GM12878 (cell line): ENCODE results near the gene OR1L4. TPM values are rescaled to one million over a fixed set of nuclear protein-coding genes. Genes with fewer than 3 reads are reported as not detected.

Experiments
- ATAC-seq: fragments of 200-7000 bp; cut with Tn5 transposase; 3 replicates; pipeline ENCODE4 v1.9.1; 2020; ENCODE audit warnings: mild to moderate bottlenecking, moderate library complexity
- BruUV-seq: library from RNA; stranded (reverse); fragments of 400-500 nt; replicated peaks from 2 replicates; lab custom pipeline; 2021; lab: Mats Ljungman, UMichigan
- CTCF ChIA-PET: fragments of 300-600 bp; sonication (Branson Sonifier 250); formaldehyde crosslinking; extraction: SDS; loops from one replicate; lab custom pipeline; 2021; ENCODE audit warnings: inconsistent platforms; lab: Yijun Ruan, JAX
- POLR2A ChIA-PET: fragments of 350-600 bp; formaldehyde crosslinking; extraction: SDS; loops from one replicate; lab custom pipeline; 2021; ENCODE audit warnings: inconsistent platforms; lab: Charles Lee
- RAD21 ChIA-PET: fragments of 300-600 bp; sonication (Branson Sonifier 250); formaldehyde crosslinking; loops from one replicate; lab custom pipeline; 2023; ENCODE audit warnings: antibody characterized with exemption; ENCODE audit not compliant: unreplicated experiment; lab: Charles Lee
- SMC1A ChIA-PET: fragments of 300-600 bp; sonication (Branson Sonifier 250); formaldehyde crosslinking; loops from one replicate; lab custom pipeline; 2023; ENCODE audit not compliant: unreplicated experiment, uncharacterized antibody; lab: Charles Lee
- DNase-seq: peaks from one replicate; pipeline ENCODE4 v3.0.0-alpha.2; 2011; ENCODE audit warnings: low read depth, low spot score
- FAIRE-seq: peaks from 3 replicates; lab custom pipeline; 2011; peaks lifted over from hg19 to GRCh38; lab: Jason Lieb, UNC
- H2AFZ ChIP-seq: 2 replicates; pipeline ENCODE4 v1.6.0; 2011; ENCODE audit warnings: low read depth, low read length, control low read depth; ENCODE audit not compliant: control insufficient read depth
- H3K27ac ChIP-seq: 2 replicates; pipeline ENCODE4 v1.5.1; 2011; ENCODE audit warnings: control low read depth; ENCODE audit not compliant: control insufficient read depth, insufficient read depth
- H3K27me3 ChIP-seq, 2 experiments: replicated peaks in 1 of 2; 2 replicates each; pipeline versions ENCODE4 v1.6.0 to v1.6.1; 2011; ENCODE audit warnings: low read length in 1 of 2; ENCODE audit not compliant: control insufficient read depth in 2 of 2, insufficient read depth in 2 of 2
- H3K36me3 ChIP-seq, 2 experiments: 2 replicates each; pipeline ENCODE4 v1.5.1; 2011; ENCODE audit warnings: low read length in 1 of 2; ENCODE audit not compliant: control insufficient read depth in 2 of 2, insufficient read depth in 2 of 2
- H3K4me1 ChIP-seq: 2 replicates; pipeline ENCODE4 v1.6.1; 2011; ENCODE audit warnings: mild to moderate bottlenecking, low read length, moderate library complexity, mixed read lengths; ENCODE audit not compliant: control insufficient read depth, insufficient read depth
- H3K4me2 ChIP-seq: 2 replicates; pipeline ENCODE4 v1.6.0; 2011; ENCODE audit warnings: control low read depth; ENCODE audit not compliant: control insufficient read depth, insufficient read depth
- H3K4me3 ChIP-seq: fragments of 200-600 bp; sonication (generic); 2 replicates; pipeline ENCODE4 v1.5.1; 2016
- H3K79me2 ChIP-seq: 2 replicates; pipeline ENCODE4 v1.6.0; 2011; ENCODE audit warnings: low read length; ENCODE audit not compliant: control insufficient read depth, insufficient read depth
- H3K9ac ChIP-seq: 2 replicates; pipeline ENCODE4 v1.8.0; 2011; ENCODE audit warnings: low read length, control low read depth, mixed read lengths; ENCODE audit not compliant: control insufficient read depth, insufficient read depth
- H3K9me3 ChIP-seq: replicated peaks from 3 replicates; pipeline ENCODE4 v1.5.1; 2011; ENCODE audit warnings: mild to moderate bottlenecking, low read length; ENCODE audit not compliant: control insufficient read depth, insufficient read depth
- H4K20me1 ChIP-seq: 2 replicates; pipeline ENCODE4 v1.6.0; 2011; ENCODE audit not compliant: control insufficient read depth, insufficient read depth
- BACH1 ChIP-seq: fragments of 450-650 bp; IDR thresholded peaks from 2 replicates; pipeline ENCODE4 v1.6.1; 2017; ENCODE audit warnings: mild to moderate bottlenecking, borderline replicate concordance
- CHD2 ChIP-seq: IDR thresholded peaks from 2 replicates; pipeline ENCODE4 v1.6.1; 2011; ENCODE audit warnings: low read depth, low read length, improper control_type of control experiment, borderline replicate concordance
- CREB1 ChIP-seq: IDR thresholded peaks from 2 replicates; pipeline ENCODE4 v1.6.1; 2012; ENCODE audit warnings: low read depth, mild to moderate bottlenecking, inconsistent platforms
- HDAC2 ChIP-seq: fragments of 200-600 bp; sonication (generic); IDR thresholded peaks from 2 replicates; pipeline ENCODE4 v1.6.1; 2017
- IKZF2 ChIP-seq, 2 experiments: fragments of 450-650 bp; IDR thresholded peaks; 2 replicates each; pipeline ENCODE4 v1.6.1; 2017; ENCODE audit warnings: mild to moderate bottlenecking in 2 of 2, moderate library complexity in 2 of 2
- IRF4 ChIP-seq: IDR thresholded peaks from 2 replicates; pipeline ENCODE4 v1.6.1; 2011; ENCODE audit warnings: low read depth, low read length
- KDM1A ChIP-seq: fragments of 200-600 bp; sonication (generic); IDR thresholded peaks from 2 replicates; pipeline ENCODE4 v1.6.1; 2016; ENCODE audit warnings: borderline replicate concordance
- MAX ChIP-seq: IDR thresholded peaks from 2 replicates; pipeline ENCODE4 v1.6.1; 2012; ENCODE audit warnings: low read depth, low read length, improper control_type of control experiment
- MEF2B ChIP-seq: fragments of 450-650 bp; IDR thresholded peaks from 2 replicates; pipeline ENCODE4 v1.6.1; 2018; ENCODE audit warnings: mild to moderate bottlenecking, moderate library complexity; ENCODE audit not compliant: partially characterized antibody, poor library complexity, severe bottlenecking
- MTA2 ChIP-seq: fragments of 450-650 bp; IDR thresholded peaks from 2 replicates; pipeline ENCODE4 v1.6.1; 2016; ENCODE audit warnings: low read depth, mild to moderate bottlenecking, moderate library complexity
- MXI1 ChIP-seq: fragments of 150-350 bp; IDR thresholded peaks from 2 replicates; pipeline ENCODE4 v1.6.1; 2011; ENCODE audit warnings: low read depth, mild to moderate bottlenecking, inconsistent platforms, low read length, improper control_type of control experiment
- NFIC ChIP-seq: IDR thresholded peaks from 2 replicates; pipeline ENCODE4 v1.6.1; 2012; ENCODE audit warnings: low read depth, mild to moderate bottlenecking, inconsistent platforms, low read length, moderate library complexity
- SMAD1 ChIP-seq: fragments of 450-650 bp; IDR thresholded peaks from 2 replicates; pipeline ENCODE4 v1.6.1; 2018; ENCODE audit warnings: mild to moderate bottlenecking, low read depth; ENCODE audit not compliant: partially characterized antibody
- STAT3 ChIP-seq: IDR thresholded peaks from 2 replicates; pipeline ENCODE4 v1.6.1; 2011; ENCODE audit warnings: low read depth, low read length, improper control_type of control experiment
- TCF12 ChIP-seq: IDR thresholded peaks from 2 replicates; pipeline ENCODE4 v1.6.1; 2011; ENCODE audit warnings: low read depth, mild to moderate bottlenecking, low read length
- ZBTB33 ChIP-seq: fragments of 450-650 bp; IDR thresholded peaks from 2 replicates; pipeline ENCODE4 v1.6.1; 2017; ENCODE audit warnings: mild to moderate bottlenecking
- ZNF207 ChIP-seq: fragments of 450-650 bp; IDR thresholded peaks from 2 replicates; pipeline ENCODE4 v1.6.1; 2014; ENCODE audit warnings: antibody characterized with exemption, mild to moderate bottlenecking, borderline replicate concordance
- ZNF274 ChIP-seq: IDR thresholded peaks from one replicate; pipeline ENCODE4 v1.8.0; 2011; ENCODE audit not compliant: insufficient read length, insufficient read depth
- ZNF592 ChIP-seq: fragments of 450-650 bp; IDR thresholded peaks from 2 replicates; pipeline ENCODE4 v1.6.1; 2017; ENCODE audit warnings: mild to moderate bottlenecking, moderate library complexity
- WGBS: methylation state at CpG from one replicate; pipeline ENCODE4 v1.1.6; 2016; ENCODE audit warnings: low lambda C conversion rate; ENCODE audit not compliant: insufficient replicate concordance, insufficient coverage; ENCODE audit errors: missing lambda C conversion rate; 5-methylcytosine and 5-hydroxymethylcytosine counted together
- in situ Hi-C: fragments of 300-500 bp; cut with MboI; formaldehyde crosslinking; loops from 9 replicates; pipeline ENCODE4 v1.14.3; 2018; ENCODE audit warnings: mixed read lengths
- intact Hi-C: fragments of 100-400 bp; cut with micrococcal nuclease; formaldehyde crosslinking; loops from one replicate; pipeline ENCODE4 v1.14.2; 2022; ENCODE audit not compliant: unreplicated experiment
- polyA plus RNA-seq, 11 experiments: library from polyadenylated mRNA; depleted of rRNA in 4 of 11; unstranded in 6 of 11; stranded (reverse) in 5 of 11; fragments of >200 nt; fragmentation: Nextera tagmentation in 4 of 11; fragmentation: Illumina TruSeq in 1 of 11; extraction: Ambion mirVana in 4 of 11; extraction: Trizol in 1 of 11; gene quantifications; 1 replicate in 1 of 11; 2 replicates in 10 of 11; pipeline versions ENCODE4 v1.2.1 to v1.2.3, GENCODE V29; 2011 to 2016; ENCODE audit warnings: inconsistent platforms in 2 of 11, missing spikeins in 2 of 11, low read depth in 1 of 11
- total RNA-seq, 4 experiments: library from RNA; depleted of rRNA in 3 of 4; stranded (reverse); fragments of >200 nt in 3 of 4; fragmentation: Illumina TruSeq in 1 of 4; extraction: Trizol in 1 of 4; gene quantifications; 2 replicates each; pipeline versions ENCODE4 v1.2.1 to v1.2.3, GENCODE V29; 2013 to 2021

OR1L4 gene
- total and polyA plus RNA-seq, 10 of the 15 experiments (the other 5 are each of a cell fraction or from before 2014, with no cell fraction given), result not detected

- H4K20me1 ChIP-seq, result no peaks in the 10 kb centered on the region
- H3K36me3 ChIP-seq, result no peaks in the 10 kb centered on the region
- CTCF ChIA-PET, result interaction anchor here (2.0 kb wide), 1 partner anchor 255 kb away, joined by 5 read pairs; no protein-coding TSS in a partner anchor
- H3K27ac ChIP-seq, result no peak overlapping the region
- H2AFZ ChIP-seq, result no peak overlapping the region
- ATAC-seq, result no peak
- intact Hi-C loops (no loop called here), in situ Hi-C loops (no loop called here)
- no peak for DNase-seq
- no peaks in the 10 kb centered on the region for H3K79me2 ChIP-seq
- BruUV-seq, result no TSS peak
- no peak for TF ChIP-seq HDAC2
- TF ChIP-seq MEF2B, result no peak
- no peak for TF ChIP-seq STAT3
- no peak for TF ChIP-seq ZNF274
- no peak for TF ChIP-seq TCF12
- TF ChIP-seq NFIC, result no peak
- no peak for TF ChIP-seq IKZF2 (IDR thresholded peaks at IDR 0.05)
- TF ChIP-seq CREB1, result no peak
- TF ChIP-seq BACH1, result no peak
- TF ChIP-seq SMAD1, result no peak
- no peak for TF ChIP-seq ZNF207
- TF ChIP-seq IRF4, result no peak
- TF ChIP-seq ZNF592, result no peak
- no peak for TF ChIP-seq MXI1
- no peak for TF ChIP-seq ZBTB33
- TF ChIP-seq MAX, result no peak
- no peak for TF ChIP-seq MTA2
- no peak for TF ChIP-seq KDM1A
- TF ChIP-seq CHD2, result no peak
- H3K9me3 ChIP-seq, result no peaks in the 10 kb centered on the region
- no peak overlapping the region for H3K4me2 ChIP-seq
- FAIRE-seq, result no peak
- H3K4me1 ChIP-seq, result no peaks in the 10 kb centered on the region
- 26% methylated on average over 4 of the region's 4 CpGs for WGBS
- POLR2A ChIA-PET, result no interaction called here
- H3K9ac ChIP-seq, result no peak overlapping the region
- H3K27me3 ChIP-seq, result no peaks in the 10 kb centered on the region
- RAD21 ChIA-PET, result no interaction called here
- no peak overlapping the region for H3K4me3 ChIP-seq
- SMC1A ChIA-PET, result no interaction called here
These were observed 4.6 kb upstream of the OR1L4 start for GRCh38 chr9:122719218-122719617.
